SK-N-SH (cell line): ENCODE measurements around the gene POU2AF1.

ENCODE experiments used
- EP300 ChIP-seq, 2 experiments: IDR thresholded peaks; 2 replicates each; pipeline versions ENCODE4 v1.4.0 to v1.6.1; 2012; ENCODE audit warnings: borderline replicate concordance in 1 of 2, low read depth in 1 of 2, low read length in 1 of 2
- JUND ChIP-seq: IDR thresholded peaks from 2 replicates; pipeline ENCODE4 v1.4.0; 2012
- POLR2AphosphoS5 ChIP-seq: IDR thresholded peaks from 2 replicates; pipeline ENCODE4 v1.6.1; 2012; ENCODE audit warnings: low read depth, low read length
- RAD21 ChIP-seq: IDR thresholded peaks from 2 replicates; pipeline ENCODE4 v1.6.1; 2012; ENCODE audit warnings: mild to moderate bottlenecking, low read length
- RCOR1 ChIP-seq: fragments of 150-350 bp; IDR thresholded peaks from 2 replicates; pipeline ENCODE4 v1.6.1; 2017; ENCODE audit warnings: antibody characterized with exemption, low read length
- RFX5 ChIP-seq: IDR thresholded peaks from 2 replicates; pipeline ENCODE4 v1.6.1; 2012; ENCODE audit warnings: mild to moderate bottlenecking, improper control_type of control experiment, low read length
- SMC3 ChIP-seq: IDR thresholded peaks from 2 replicates; pipeline ENCODE4 v1.6.1; 2012; ENCODE audit warnings: low read depth, low read length, improper control_type of control experiment
- TAF1 ChIP-seq: IDR thresholded peaks from 2 replicates; pipeline ENCODE4 v1.6.1; 2012; ENCODE audit warnings: low read depth, mild to moderate bottlenecking, low read length, moderate library complexity, borderline replicate concordance
- TF ChIP-seq, protein P1 (sequence below): fragments of 200-600 bp; sonication (generic); IDR thresholded peaks from 2 replicates; pipeline ENCODE4 v1.6.1; 2017; ENCODE audit warnings: antibody characterized with exemption, mild to moderate bottlenecking, moderate library complexity
- TF ChIP-seq, protein P2 (sequence below): IDR thresholded peaks from 2 replicates; pipeline ENCODE4; 2012
- TF ChIP-seq, protein P3 (sequence below): fragments of 150-350 bp; IDR thresholded peaks from 2 replicates; pipeline ENCODE4 v1.6.1; 2017; ENCODE audit warnings: antibody characterized with exemption, low read length, low read depth, borderline replicate concordance
- TF ChIP-seq, protein P4 (sequence below): IDR thresholded peaks from 2 replicates; pipeline ENCODE4 v1.4.0; 2012; ENCODE audit warnings: low read depth

DNA sequence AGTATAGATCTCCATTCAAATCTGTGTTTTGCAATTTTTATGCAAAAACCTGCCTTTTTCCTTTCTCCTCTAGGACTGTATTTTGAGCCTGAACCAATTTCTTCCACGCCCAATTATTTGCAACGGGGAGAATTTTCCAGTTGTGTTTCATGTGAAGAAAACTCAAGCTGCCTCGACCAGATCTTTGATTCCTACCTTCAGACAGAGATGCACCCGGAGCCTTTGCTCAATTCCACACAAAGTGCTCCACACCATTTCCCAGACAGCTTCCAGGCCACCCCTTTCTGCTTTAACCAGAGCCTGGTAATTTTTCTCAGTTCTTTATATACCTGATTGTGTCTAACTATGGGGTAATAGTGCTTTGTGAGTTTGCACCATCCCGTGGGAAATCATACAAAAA is 72.8 kb downstream of the POU2AF1 start:
- TF ChIP-seq RFX5 (no peak), EP300 (IDR thresholded peaks at IDR 0.05; ENCODE audit: borderline replicate concordance in 1 of 2, low read depth in 1 of 2, low read length in 1 of 2) (no peak), RCOR1 (no peak), JUND (no peak), POLR2AphosphoS5 (no peak), RAD21 (no peak), TAF1 (no peak), SMC3 (no peak)
- TF ChIP-seq, protein P1, sequence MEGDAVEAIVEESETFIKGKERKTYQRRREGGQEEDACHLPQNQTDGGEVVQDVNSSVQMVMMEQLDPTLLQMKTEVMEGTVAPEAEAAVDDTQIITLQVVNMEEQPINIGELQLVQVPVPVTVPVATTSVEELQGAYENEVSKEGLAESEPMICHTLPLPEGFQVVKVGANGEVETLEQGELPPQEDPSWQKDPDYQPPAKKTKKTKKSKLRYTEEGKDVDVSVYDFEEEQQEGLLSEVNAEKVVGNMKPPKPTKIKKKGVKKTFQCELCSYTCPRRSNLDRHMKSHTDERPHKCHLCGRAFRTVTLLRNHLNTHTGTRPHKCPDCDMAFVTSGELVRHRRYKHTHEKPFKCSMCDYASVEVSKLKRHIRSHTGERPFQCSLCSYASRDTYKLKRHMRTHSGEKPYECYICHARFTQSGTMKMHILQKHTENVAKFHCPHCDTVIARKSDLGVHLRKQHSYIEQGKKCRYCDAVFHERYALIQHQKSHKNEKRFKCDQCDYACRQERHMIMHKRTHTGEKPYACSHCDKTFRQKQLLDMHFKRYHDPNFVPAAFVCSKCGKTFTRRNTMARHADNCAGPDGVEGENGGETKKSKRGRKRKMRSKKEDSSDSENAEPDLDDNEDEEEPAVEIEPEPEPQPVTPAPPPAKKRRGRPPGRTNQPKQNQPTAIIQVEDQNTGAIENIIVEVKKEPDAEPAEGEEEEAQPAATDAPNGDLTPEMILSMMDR = no peak
- TF ChIP-seq, protein P2, sequence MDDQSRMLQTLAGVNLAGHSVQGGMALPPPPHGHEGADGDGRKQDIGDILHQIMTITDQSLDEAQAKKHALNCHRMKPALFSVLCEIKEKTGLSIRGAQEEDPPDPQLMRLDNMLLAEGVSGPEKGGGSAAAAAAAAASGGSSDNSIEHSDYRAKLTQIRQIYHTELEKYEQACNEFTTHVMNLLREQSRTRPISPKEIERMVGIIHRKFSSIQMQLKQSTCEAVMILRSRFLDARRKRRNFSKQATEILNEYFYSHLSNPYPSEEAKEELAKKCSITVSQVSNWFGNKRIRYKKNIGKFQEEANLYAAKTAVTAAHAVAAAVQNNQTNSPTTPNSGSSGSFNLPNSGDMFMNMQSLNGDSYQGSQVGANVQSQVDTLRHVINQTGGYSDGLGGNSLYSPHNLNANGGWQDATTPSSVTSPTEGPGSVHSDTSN = no peak
- TF ChIP-seq, protein P3, sequence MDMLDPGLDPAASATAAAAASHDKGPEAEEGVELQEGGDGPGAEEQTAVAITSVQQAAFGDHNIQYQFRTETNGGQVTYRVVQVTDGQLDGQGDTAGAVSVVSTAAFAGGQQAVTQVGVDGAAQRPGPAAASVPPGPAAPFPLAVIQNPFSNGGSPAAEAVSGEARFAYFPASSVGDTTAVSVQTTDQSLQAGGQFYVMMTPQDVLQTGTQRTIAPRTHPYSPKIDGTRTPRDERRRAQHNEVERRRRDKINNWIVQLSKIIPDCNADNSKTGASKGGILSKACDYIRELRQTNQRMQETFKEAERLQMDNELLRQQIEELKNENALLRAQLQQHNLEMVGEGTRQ = no peak
- TF ChIP-seq, protein P4, sequence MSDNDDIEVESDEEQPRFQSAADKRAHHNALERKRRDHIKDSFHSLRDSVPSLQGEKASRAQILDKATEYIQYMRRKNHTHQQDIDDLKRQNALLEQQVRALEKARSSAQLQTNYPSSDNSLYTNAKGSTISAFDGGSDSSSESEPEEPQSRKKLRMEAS = no peak
